CD1c-positive myeloid dendritic cell (primary cell): ENCODE data around the gene GLIS1.

ENCODE experiments used
- DNase-seq: peaks from one replicate; pipeline ENCODE4 v3.0.0-alpha.2; 2016; ENCODE audit errors: extremely low spot score

Gene GLIS1

GRCh38 chr1:53511323-53511932 lies 227.5 kb downstream of the GLIS1 start:
- DNase-seq = no peak

- no peak for DNase-seq
These were observed 228.7 kb downstream of the GLIS1 start for GRCh38 chr1:53510215-53510614.

- no peak for DNase-seq
These were observed 229.2 kb downstream of the GLIS1 start for GRCh38 chr1:53509775-53510174.

- peak; percentile 57 for DNase-seq
These were observed 229.8 kb downstream of the GLIS1 start for GRCh38 chr1:53508991-53509666.

- DNase-seq = no peak
These were observed 230.6 kb downstream of the GLIS1 start for GRCh38 chr1:53508056-53508990.

GRCh38 chr1:53507116-53507820 lies 231.7 kb downstream of the GLIS1 start:
- DNase-seq = no peak

GRCh38 chr1:53506355-53507050 lies 232.5 kb downstream of the GLIS1 start:
- no peak for DNase-seq

GRCh38 chr1:53505891-53506290 lies 233.1 kb downstream of the GLIS1 start:
- no peak for DNase-seq

GRCh38 chr1:53505401-53505800 lies 233.6 kb downstream of the GLIS1 start:
- DNase-seq = no peak

GRCh38 chr1:53504901-53505300 lies 234.1 kb downstream of the GLIS1 start:
- DNase-seq = no peak

GRCh38 chr1:53503433-53504217 lies 235.3 kb downstream of the GLIS1 start:
- no peak for DNase-seq

- no peak for DNase-seq
These were observed 236.1 kb downstream of the GLIS1 start for GRCh38 chr1:53502641-53503432.

- DNase-seq = no peak
These were observed 237.6 kb downstream of the GLIS1 start for GRCh38 chr1:53501065-53502005.

GRCh38 chr1:53500204-53501064 lies 238.5 kb downstream of the GLIS1 start:
- no peak for DNase-seq

- no peak for DNase-seq
These were observed 239.4 kb downstream of the GLIS1 start for GRCh38 chr1:53499257-53500203.

GRCh38 chr1:53498555-53499131 lies 240.3 kb downstream of the GLIS1 start:
- no peak for DNase-seq
